HepG2 (cell line): ENCODE data around the gene FSD1. TPM values are rescaled to one million over a fixed set of nuclear protein-coding genes. Genes with fewer than 3 reads are reported as not detected.

Experiments used
- ATAC-seq: fragments of 200-7000 bp; cut with Tn5 transposase; 3 replicates; pipeline ENCODE4 v1.9.1; 2020; ENCODE audit warnings: mild to moderate bottlenecking, moderate library complexity
- BruUV-seq: library from RNA; stranded (reverse); fragments of 400-500 nt; replicated peaks from 2 replicates; lab custom pipeline; 2021; lab: Mats Ljungman, UMichigan
- CTCF ChIA-PET: fragments of 300-600 bp; formaldehyde crosslinking; extraction: SDS; loops from one replicate; lab custom pipeline; 2021; ENCODE audit warnings: low total read pairs, inconsistent platforms, low intra/inter-chr PET ratio; lab: Yijun Ruan, JAX
- POLR2A ChIA-PET: fragments of 350-600 bp; sonication (Branson Sonifier 250); formaldehyde crosslinking; loops from one replicate; lab custom pipeline; 2020; ENCODE audit warnings: antibody characterized with exemption, inconsistent platforms; lab: Yijun Ruan, JAX
- DNase-seq: peaks from one replicate; pipeline ENCODE4 v3.0.0-alpha.2; 2015; ENCODE audit warnings: low spot score
- FAIRE-seq: peaks from 3 replicates; lab custom pipeline; 2011; peaks lifted over from hg19 to GRCh38; lab: Jason Lieb, UNC
- H2AFZ ChIP-seq: one replicate; pipeline ENCODE4 v1.6.1; 2011; ENCODE audit warnings: low read length, inconsistent platforms
- H3K27ac ChIP-seq: fragments of 300-600 bp; 3 replicates; pipeline ENCODE4 v1.8.0; 2011; ENCODE audit warnings: mixed run types, mild to moderate bottlenecking, mixed read lengths, low read length, inconsistent platforms; ENCODE audit not compliant: insufficient read depth; ENCODE audit errors: extremely low read length
- H3K27me3 ChIP-seq, 2 experiments: fragments of 200-600 bp in 1 of 2; 2 replicates in 1 of 2; 3 replicates in 1 of 2; pipeline versions ENCODE4 v1.6.0 to v1.8.0; 2011; ENCODE audit warnings: low read length in 2 of 2, mild to moderate bottlenecking in 2 of 2, moderate library complexity in 2 of 2, inconsistent platforms in 1 of 2; ENCODE audit not compliant: insufficient read depth in 2 of 2, control insufficient read depth in 1 of 2
- H3K36me3 ChIP-seq, 2 experiments: fragments of 200-600 bp in 1 of 2; replicated peaks in 1 of 2; 2 replicates in 1 of 2; 3 replicates in 1 of 2; pipeline versions ENCODE4 v1.5.1 to v1.8.0; 2011; ENCODE audit warnings: low read length in 2 of 2, inconsistent platforms in 1 of 2; ENCODE audit not compliant: insufficient read depth in 2 of 2, control insufficient read depth in 1 of 2
- H3K4me1 ChIP-seq: 2 replicates; pipeline ENCODE4 v1.5.1; 2012; ENCODE audit warnings: low read length, inconsistent platforms; ENCODE audit not compliant: insufficient read depth
- H3K4me2 ChIP-seq: 2 replicates; pipeline ENCODE4 v1.6.0; 2011; ENCODE audit warnings: low read depth, low read length, inconsistent platforms
- H3K4me3 ChIP-seq, 3 experiments: fragments of 200-600 bp in 1 of 3; sonication (generic), shearing (Covaris generic) in 1 of 3; replicated peaks in 1 of 3; 2 replicates each; pipeline ENCODE4 v1.5.1; 2011 to 2016; ENCODE audit warnings: low read length in 3 of 3, inconsistent platforms in 2 of 3, low read depth in 2 of 3, mild to moderate bottlenecking in 2 of 3, control low read depth in 1 of 3, mixed read lengths in 1 of 3; ENCODE audit not compliant: insufficient read depth in 1 of 3
- H3K79me2 ChIP-seq: one replicate; pipeline ENCODE4 v1.6.1; 2011; ENCODE audit warnings: low read length, inconsistent platforms; ENCODE audit not compliant: insufficient read depth
- H3K9ac ChIP-seq: 2 replicates; pipeline ENCODE4 v1.6.0; 2011; ENCODE audit warnings: mild to moderate bottlenecking, low read depth, low read length, inconsistent platforms; ENCODE audit not compliant: insufficient read depth
- H3K9me3 ChIP-seq: 2 replicates; pipeline ENCODE4 v1.5.1; 2012; ENCODE audit warnings: mild to moderate bottlenecking, low read length
- H4K20me1 ChIP-seq: 2 replicates; pipeline ENCODE4 v1.6.0; 2011; ENCODE audit warnings: inconsistent platforms, mild to moderate bottlenecking, low read length, moderate library complexity; ENCODE audit not compliant: insufficient read depth
- CAMTA2 ChIP-seq: sonication (generic); formaldehyde crosslinking; IDR thresholded peaks from 2 replicates; pipeline ENCODE4 v1.4.0; 2020; ENCODE audit warnings: mild to moderate bottlenecking, missing genetic modification reagents, borderline replicate concordance
- CBFB ChIP-seq: sonication (generic); formaldehyde crosslinking; IDR thresholded peaks from 2 replicates; pipeline ENCODE4 v1.4.0; 2020; ENCODE audit warnings: missing genetic modification reagents
- IRX3 ChIP-seq: sonication (generic); formaldehyde crosslinking; IDR thresholded peaks from 2 replicates; pipeline ENCODE4 v1.8.1; 2023; ENCODE audit warnings: mild to moderate bottlenecking, low read depth, missing genetic modification reagents, borderline replicate concordance
- MIER3 ChIP-seq: IDR thresholded peaks from 2 replicates; pipeline ENCODE4 v1.6.1; 2016; ENCODE audit warnings: missing compliant biosample characterization, borderline replicate concordance
- NFRKB ChIP-seq: fragments of 450-650 bp; IDR thresholded peaks from 2 replicates; pipeline ENCODE4 v1.6.1; 2017
- POGK ChIP-seq: sonication (generic); formaldehyde crosslinking; conservative IDR thresholded peaks from 2 replicates; pipeline ENCODE4 v1.8.0; 2022; ENCODE audit warnings: mild to moderate bottlenecking, moderate library complexity, missing genetic modification reagents
- SNRNP70 ChIP-seq: fragments of 200-400 bp; formaldehyde crosslinking; IDR thresholded peaks from 2 replicates; pipeline ENCODE4 v1.6.1; 2017; ENCODE audit warnings: mild to moderate bottlenecking, low read depth, low read length, moderate library complexity
- TBP ChIP-seq: sonication (generic); formaldehyde crosslinking; IDR thresholded peaks from 2 replicates; pipeline ENCODE4 v1.5.0; 2020; ENCODE audit warnings: missing genetic modification reagents
- ZBTB39 ChIP-seq: sonication (generic); formaldehyde crosslinking; IDR thresholded peaks from 2 replicates; pipeline ENCODE4 v1.5.0; 2020; ENCODE audit warnings: missing genetic modification reagents
- ZBTB43 ChIP-seq: sonication (generic); formaldehyde crosslinking; conservative IDR thresholded peaks from 2 replicates; pipeline ENCODE4 v1.4.0; 2020; ENCODE audit warnings: missing genetic modification reagents
- ZBTB7B ChIP-seq: sonication (generic); formaldehyde crosslinking; IDR thresholded peaks from 2 replicates; pipeline ENCODE4 v1.4.0; 2020; ENCODE audit warnings: missing genetic modification reagents
- ZFX ChIP-seq: sonication (generic); formaldehyde crosslinking; IDR thresholded peaks from 2 replicates; pipeline ENCODE4 v1.4.0; 2020; ENCODE audit warnings: mild to moderate bottlenecking, low read depth, missing genetic modification reagents, moderate library complexity
- ZNF276 ChIP-seq: sonication (generic); formaldehyde crosslinking; IDR thresholded peaks from 2 replicates; pipeline ENCODE4 v1.4.0; 2020; ENCODE audit warnings: mild to moderate bottlenecking, low read depth, missing genetic modification reagents
- ZNF513 ChIP-seq: sonication (generic); formaldehyde crosslinking; conservative IDR thresholded peaks from 2 replicates; pipeline ENCODE4 v1.5.0; 2020; ENCODE audit warnings: missing genetic modification reagents
- ZNF788 ChIP-seq: sonication (generic); formaldehyde crosslinking; IDR thresholded peaks from 2 replicates; pipeline ENCODE4 v1.5.0; 2020; ENCODE audit warnings: mild to moderate bottlenecking, missing genetic modification reagents, borderline replicate concordance
- WGBS: methylation state at CpG from one replicate; pipeline ENCODE4 v1.1.6; 2017; ENCODE audit warnings: low lambda C conversion rate; 5-methylcytosine and 5-hydroxymethylcytosine counted together
- in situ Hi-C: cut with HindIII; loops from 2 replicates; pipeline ENCODE4 v1.10.0; 2017; ENCODE audit warnings: low pct_unique_long_range_greater_than_20kb; ENCODE audit not compliant: extremely low pct_ligation_motif_present
- intact Hi-C: fragments of 100-400 bp; cut with micrococcal nuclease; formaldehyde crosslinking; loops from one replicate; pipeline ENCODE4 v1.10.0; 2022; ENCODE audit not compliant: unreplicated experiment
- polyA plus RNA-seq, 8 experiments: library from polyadenylated mRNA; depleted of rRNA in 3 of 8; stranded (reverse) in 7 of 8; unstranded in 1 of 8; fragments of >200 nt; fragmentation: Illumina TruSeq in 4 of 8; extraction: Trizol in 4 of 8; gene quantifications; 2 replicates each; pipeline versions ENCODE4 v1.2.1 to v1.2.3, GENCODE V29; 2011 to 2016; ENCODE audit warnings: low read depth in 4 of 8, missing spikeins in 1 of 8, mixed read lengths in 1 of 8; ENCODE audit not compliant: insufficient read depth in 1 of 8
- total RNA-seq, 5 experiments: library from RNA; depleted of rRNA; stranded (reverse); fragments of >200 nt; fragmentation: Illumina TruSeq; extraction: Trizol; gene quantifications; 2 replicates each; pipeline ENCODE4 v1.2.3, GENCODE V29; 2016; ENCODE audit warnings: low read depth in 1 of 5

Gene FSD1
- total and polyA plus RNA-seq, 2 of the 13 experiments (the other 11 are each of a cell fraction or from before 2014, with no cell fraction given), result 0.29 to 0.66 TPM

GRCh38 chr19:4337906-4338440, 33.6 kb downstream of the FSD1 start:
- ChIA-PET CTCF (no interaction called here), POLR2A (interaction anchor here (0.6 to 3.1 kb wide), 9 partner anchors 10 to 71 kb away, joined by 3 to 16 read pairs (median 4); no protein-coding TSS in a partner anchor)
- FAIRE-seq (peak; percentile 77), ATAC-seq (peak; percentile 24), DNase-seq (peak; percentile 76)
- Histone ChIP-seq H3K79me2 (no peaks in the 10 kb centered on the region), H3K4me1 (peaks cover 52% of the 10 kb centered on the region), H3K36me3 (no peaks in the 10 kb centered on the region), H3K4me3 (peak overlapping the region; percentile 71 to 86 (median 86)), H3K9ac (peak overlapping the region; percentile 84), H3K9me3 (no peaks in the 10 kb centered on the region), H2AFZ (peak overlapping the region; percentile 92), H3K4me2 (peak overlapping the region; percentile 96), H4K20me1 (no peaks in the 10 kb centered on the region), H3K27me3 (no peaks in the 10 kb centered on the region; a peak in 1 of 5 replicates), H3K27ac (peak overlapping the region; percentile 96)
- WGBS, result 7% methylated on average over 14 of the region's 14 CpGs
- in situ Hi-C loops (no loop called here), intact Hi-C loops (no loop called here)
- BruUV-seq, result TSS peak; percentile 78
- TF ChIP-seq ZBTB7B (CRISPR knock-in tag) (no peak), MIER3 (CRISPR knock-in tag) (no peak), ZNF513 (CRISPR knock-in tag) (no peak), NFRKB (no peak), IRX3 (CRISPR knock-in tag) (no peak), ZFX (peak; percentile 55), POGK (CRISPR knock-in tag) (0 out of 2 replicates have a peak, but pooled peaks have one; percentile 47), CAMTA2 (CRISPR knock-in tag) (no peak), ZNF788 (peak; percentile 63; the same call in 1 of the 2 replicates), TBP (CRISPR knock-in tag) (no peak), ZBTB43 (CRISPR knock-in tag) (no peak), SNRNP70 (no peak), ZNF276 (CRISPR knock-in tag) (no peak), CBFB (CRISPR knock-in tag) (no peak), ZBTB39 (CRISPR knock-in tag) (no peak)
